Right lobe of liver (tissue), 4 donors: ENCODE measurements around the gene NIPSNAP2.

Experiments used
- CTCF ChIP-seq, 4 donors: fragments of 200-600 bp in 3 of 4; fragments of 450-650 bp in 1 of 4; IDR thresholded peaks; one replicate each; pipeline versions ENCODE4 v1.5.1 to v1.8.0; 2016 to 2022; ENCODE audit warnings: antibody characterized with exemption in 4 of 4, mild to moderate bottlenecking in 2 of 4
- POLR2A ChIP-seq: fragments of 450-650 bp; IDR thresholded peaks from one replicate; pipeline ENCODE4 v1.6.1; 2017; ENCODE audit warnings: antibody characterized with exemption, mild to moderate bottlenecking
- donor health status: DM: no; HTN: no; CAD: no.
- donor health status: DM: no; HTN: no; CAD: no.
- donor health status: DM: no; HTN: yes; CAD: no.

DNA sequence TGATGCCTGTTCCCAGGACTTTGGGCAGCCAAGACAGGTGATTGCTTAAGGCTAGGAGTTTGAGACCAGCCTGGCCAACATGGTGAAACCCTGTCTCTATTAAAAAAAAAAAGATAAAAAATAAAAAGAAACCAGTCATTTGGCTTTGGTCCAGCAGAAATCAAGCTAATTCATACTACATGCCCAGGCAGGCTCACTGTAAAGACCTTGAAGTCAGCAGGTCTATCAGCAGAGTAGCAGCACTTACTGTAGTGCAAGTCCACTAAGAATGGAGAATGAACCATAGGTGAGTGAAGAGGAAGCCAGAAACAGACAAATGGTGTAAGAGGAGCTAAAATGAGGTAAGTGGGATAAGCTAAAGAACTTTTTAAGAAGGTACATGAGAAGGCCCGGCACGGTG is 62.2 kb downstream of the NIPSNAP2 start:
- TF ChIP-seq CTCF (IDR thresholded peaks at IDR 0.05) (no peak), POLR2A (no peak)
